ENCODE measurements around the gene RUSC1.

The RUSC1 gene

GRCh38 chr1:155277070-155277901, 43.4 kb upstream of the RUSC1 start, which contains the start of gene HCN3:
TSS of gene HCN3 (plus strand) at chr1:155277463. CDS start at chr1:155277591, 128 bp downstream.
- Histone ChIP-seq H3K27ac (ENCODE audit: low read depth, low read length) (peak within 1 kb of the TSS; percentile 55), H2AFZ (ENCODE audit: low read depth, low read length, severe bottlenecking) (peak within 1 kb of the TSS; percentile 89)

DNA sequence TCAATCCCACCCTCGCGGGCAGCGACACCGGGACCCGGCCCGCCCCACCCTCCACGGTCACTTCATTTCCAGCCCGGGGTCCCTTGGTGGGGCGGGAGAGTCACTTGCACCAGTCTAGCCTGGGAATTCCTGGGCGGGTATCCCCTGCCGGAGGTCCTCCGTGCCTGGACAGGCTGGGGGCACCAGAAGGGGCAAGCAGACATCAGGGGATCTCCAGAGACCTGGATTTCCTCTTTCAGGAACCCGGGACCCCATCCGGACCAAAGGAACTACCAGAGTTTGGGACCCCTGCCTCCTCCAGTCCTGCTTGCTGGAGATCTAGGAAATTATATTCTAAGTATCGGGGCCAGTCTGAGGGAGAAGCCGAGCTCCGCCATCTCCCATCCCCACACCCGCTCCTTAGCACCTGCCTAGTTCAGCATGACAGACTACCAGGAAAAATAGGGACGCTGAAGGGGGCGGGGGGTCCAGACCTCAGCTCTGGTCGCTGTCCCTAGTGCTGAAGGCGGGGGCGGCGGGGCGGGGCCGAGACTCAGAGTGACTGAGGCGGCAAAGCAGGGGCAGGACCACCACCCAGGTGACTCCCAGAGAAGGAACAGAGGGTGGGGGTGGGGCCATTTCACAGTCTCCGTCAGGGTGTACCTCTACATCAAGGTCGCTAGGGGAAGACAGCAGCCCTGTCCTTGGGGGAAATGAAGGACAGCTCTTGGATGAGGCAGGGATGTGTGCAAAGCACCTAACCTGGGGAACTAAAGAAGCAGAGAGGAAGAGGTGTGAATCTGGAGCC, 42.6 kb upstream of the RUSC1 start:
- H3K9me2 ChIP-seq (replicated peaks; ENCODE audit: insufficient read depth, low read length): no peaks in the 10 kb centered on the region
- H3K27ac ChIP-seq (ENCODE audit: low read depth, low read length): peak overlapping the region; percentile 55
- TF ChIP-seq EZH2phosphoT487 (conservative IDR thresholded peaks at IDR 0.05; ENCODE audit: low read length) (no peak), CTCF (IDR thresholded peaks at IDR 0.05; ENCODE audit: insufficient read depth, low read length, poor library complexity, severe bottlenecking) (no peak)
- peak overlapping the region; percentile 89 for H2AFZ ChIP-seq (ENCODE audit: low read depth, low read length, severe bottlenecking)
- H3K9ac ChIP-seq (ENCODE audit: low read length): peak overlapping the region; percentile 82
- no peaks in the 10 kb centered on the region for H3K36me3 ChIP-seq (ENCODE audit: low read length)
- peaks cover 36% of the 10 kb centered on the region for H3F3A ChIP-seq (ENCODE audit: insufficient read depth)
- H3K4me3 ChIP-seq (ENCODE audit: insufficient read depth, low read length, poor library complexity, severe bottlenecking): peak overlapping the region; percentile 75
- no peaks in the 10 kb centered on the region for H3K9me3 ChIP-seq (ENCODE audit: insufficient read depth, low read length)
- no peaks in the 10 kb centered on the region for H4K20me1 ChIP-seq (ENCODE audit: low read depth, low read length)
- H3K4me2 ChIP-seq (ENCODE audit: low read depth, low read length, poor library complexity, severe bottlenecking): peak overlapping the region; percentile 83
- peaks cover 12% of the 10 kb centered on the region for H3K79me2 ChIP-seq (ENCODE audit: insufficient read depth, low read length)
- no peaks in the 10 kb centered on the region for H3K27me3 ChIP-seq (ENCODE audit: low read length)

More at GRCh38 chr1:155277070-155277901, 43.4 kb upstream of the RUSC1 start, which contains the start of gene HCN3:
- Histone ChIP-seq H3K9ac (ENCODE audit: low read length) (peak within 1 kb of the TSS; percentile 82), H4K20me1 (ENCODE audit: low read depth, low read length) (no peaks in the 10 kb centered on the region), H3K4me2 (ENCODE audit: low read depth, low read length, poor library complexity, severe bottlenecking) (peak within 1 kb of the TSS; percentile 83), H3F3A (ENCODE audit: insufficient read depth) (peaks cover 36% of the 10 kb centered on the region), H3K36me3 (ENCODE audit: low read length) (no peaks in the 10 kb centered on the region), H3K9me3 (ENCODE audit: insufficient read depth, low read length) (no peaks in the 10 kb centered on the region), H3K79me2 (ENCODE audit: insufficient read depth, low read length) (peaks cover 20% of the 10 kb centered on the region), H3K27me3 (ENCODE audit: low read length) (no peaks in the 10 kb centered on the region), H3K9me2 (replicated peaks; ENCODE audit: insufficient read depth, low read length) (no peaks in the 10 kb centered on the region), H3K4me3 (ENCODE audit: insufficient read depth, low read length, poor library complexity, severe bottlenecking) (peak within 1 kb of the TSS; percentile 75)
- TF ChIP-seq EZH2phosphoT487 (conservative IDR thresholded peaks at IDR 0.05; ENCODE audit: low read length): no peak
- TF ChIP-seq CTCF (IDR thresholded peaks at IDR 0.05; ENCODE audit: insufficient read depth, low read length, poor library complexity, severe bottlenecking): peak; percentile 83

- Histone ChIP-seq H3F3A (ENCODE audit: insufficient read depth) (peaks cover 36% of the 10 kb centered on the region), H4K20me1 (ENCODE audit: low read depth, low read length) (no peaks in the 10 kb centered on the region), H3K4me3 (ENCODE audit: insufficient read depth, low read length, poor library complexity, severe bottlenecking) (no peak overlapping the region), H3K79me2 (ENCODE audit: insufficient read depth, low read length) (peaks cover 7% of the 10 kb centered on the region; the same call in 1 of the 2 replicates), H3K27me3 (ENCODE audit: low read length) (no peaks in the 10 kb centered on the region), H2AFZ (ENCODE audit: low read depth, low read length, severe bottlenecking) (no peak overlapping the region), H3K36me3 (ENCODE audit: low read length) (no peaks in the 10 kb centered on the region), H3K27ac (ENCODE audit: low read depth, low read length) (no peak overlapping the region), H3K4me2 (ENCODE audit: low read depth, low read length, poor library complexity, severe bottlenecking) (peak overlapping the region; percentile 83), H3K9me3 (ENCODE audit: insufficient read depth, low read length) (no peaks in the 10 kb centered on the region), H3K9ac (ENCODE audit: low read length) (peak overlapping the region; percentile 82; the same call in 1 of the 2 replicates), H3K9me2 (replicated peaks; ENCODE audit: insufficient read depth, low read length) (no peaks in the 10 kb centered on the region)
- TF ChIP-seq EZH2phosphoT487 (conservative IDR thresholded peaks at IDR 0.05; ENCODE audit: low read length) (no peak), CTCF (IDR thresholded peaks at IDR 0.05; ENCODE audit: insufficient read depth, low read length, poor library complexity, severe bottlenecking) (no peak)
These were observed 42.0 kb upstream of the RUSC1 start for GRCh38 chr1:155278689-155279160.

Measured in SU-DHL-6 (cell line).